ENCODE results near the gene EPB41L2. TPM values are rescaled to one million over a fixed set of nuclear protein-coding genes. Genes with fewer than 3 reads are reported as not detected.

EPB41L2 gene
- total RNA-seq, 4 donors from 2014 or later = 60.1 to 87.2 (median 67.4) TPM

GRCh38 chr6:130859161-130859867 lies 203.7 kb downstream of the EPB41L2 start:
- Histone ChIP-seq H3K4me3 (no peak overlapping the region), H3K27ac (replicated peaks in 1 of 4) (no peak overlapping the region), H3K4me1 (no peaks in the 10 kb centered on the region), H3K36me3 (peaks cover 5 to 66% (median 20%) of the 10 kb centered on the region in 4 donors), H3K27me3 (no peaks in the 10 kb centered on the region), H3K9me3 (no peaks in the 10 kb centered on the region)
- WGBS = 88% methylated on average over 11 of the region's 11 CpGs
- intact Hi-C loops (cut with DNase I) = no loop called here
- no peak for DNase-seq (ENCODE audit: extremely low spot score)
- TF ChIP-seq POLR2AphosphoS5 (IDR thresholded peaks at IDR 0.05) = no peak

GRCh38 chr6:130858498-130859160 lies 204.4 kb downstream of the EPB41L2 start:
- peaks cover 4 to 60% (median 16%) of the 10 kb centered on the region in 4 donors for H3K36me3 ChIP-seq
- H3K27me3 ChIP-seq = no peaks in the 10 kb centered on the region
- H3K9me3 ChIP-seq = no peaks in the 10 kb centered on the region
- DNase-seq (ENCODE audit: extremely low spot score) = no peak
- H3K27ac ChIP-seq (replicated peaks in 1 of 4) = no peak overlapping the region
- H3K4me1 ChIP-seq = peaks cover 0 to 6% (median under 1%) of the 10 kb centered on the region in 4 donors
- intact Hi-C loops (cut with DNase I) = no loop called here
- WGBS = 81% methylated on average over 2 of the region's 2 CpGs
- TF ChIP-seq POLR2AphosphoS5 (IDR thresholded peaks at IDR 0.05) (no peak), POLR2A (IDR thresholded peaks at IDR 0.05; ENCODE audit: low read depth) (no peak)
- H3K4me3 ChIP-seq = no peak overlapping the region

- Histone ChIP-seq H3K27ac (replicated peaks in 1 of 4) (no peak overlapping the region), H3K4me3 (no peak overlapping the region), H3K4me1 (peaks cover 0 to 7% (median 2%) of the 10 kb centered on the region in 4 donors), H3K27me3 (no peaks in the 10 kb centered on the region), H3K36me3 (peaks cover 0 to 60% (median 16%) of the 10 kb centered on the region in 4 donors), H3K9me3 (no peaks in the 10 kb centered on the region)
- no peak for DNase-seq (ENCODE audit: extremely low spot score)
- TF ChIP-seq EP300 (IDR thresholded peaks at IDR 0.05) (no peak), POLR2A (IDR thresholded peaks at IDR 0.05; ENCODE audit: low read depth) (no peak), CTCF (IDR thresholded peaks at IDR 0.05) (no peak), POLR2AphosphoS5 (IDR thresholded peaks at IDR 0.05) (no peak)
- intact Hi-C loops (cut with DNase I) = no loop called here
- 95% methylated on average over 4 of the region's 4 CpGs for WGBS
Observed at GRCh38 chr6:130858054-130858453, 205.0 kb downstream of the EPB41L2 start.

GRCh38 chr6:130853555-130854183 lies 209.4 kb downstream of the EPB41L2 start:
- no peak overlapping the region for H3K27ac ChIP-seq (replicated peaks in 1 of 4)
- intact Hi-C loops (cut with DNase I) = no loop called here
- TF ChIP-seq EP300 (IDR thresholded peaks at IDR 0.05) (no peak), POLR2A (IDR thresholded peaks at IDR 0.05; ENCODE audit: low read depth) (no peak)

GRCh38 chr6:130852844-130853554 lies 210.0 kb downstream of the EPB41L2 start:
- no peaks in the 10 kb centered on the region for H3K27me3 ChIP-seq
- H3K4me3 ChIP-seq = no peak overlapping the region
- peaks cover 0 to 7% (median 2%) of the 10 kb centered on the region in 4 donors for H3K4me1 ChIP-seq
- no peak overlapping the region for H3K27ac ChIP-seq (replicated peaks in 1 of 4)
- WGBS = 73% methylated on average over 7 of the region's 7 CpGs
- peaks cover 0 to 38% (median 12%) of the 10 kb centered on the region in 4 donors for H3K36me3 ChIP-seq
- no peaks in the 10 kb centered on the region for H3K9me3 ChIP-seq
- DNase-seq (ENCODE audit: extremely low spot score) = no peak
- intact Hi-C loops (cut with DNase I) = no loop called here
- TF ChIP-seq POLR2A (IDR thresholded peaks at IDR 0.05; ENCODE audit: low read depth) (no peak), POLR2AphosphoS5 (IDR thresholded peaks at IDR 0.05) (no peak), CTCF (IDR thresholded peaks at IDR 0.05) (no peak), EP300 (IDR thresholded peaks at IDR 0.05) (no peak)

More at GRCh38 chr6:130853555-130854183, 209.4 kb downstream of the EPB41L2 start:
- Histone ChIP-seq H3K27me3 (no peaks in the 10 kb centered on the region), H3K4me1 (peaks cover 0 to 7% (median 2%) of the 10 kb centered on the region in 4 donors), H3K36me3 (peaks cover 0 to 44% (median 13%) of the 10 kb centered on the region in 4 donors), H3K4me3 (no peak overlapping the region), H3K9me3 (no peaks in the 10 kb centered on the region)
- no peak for DNase-seq (ENCODE audit: extremely low spot score)
- 60% methylated on average over 5 of the region's 5 CpGs for WGBS

Data from esophagus muscularis mucosa (tissue), 4 donors.